SK-N-SH (cell line): ENCODE data around the gene WDR75. TPM values are rescaled to one million over a fixed set of nuclear protein-coding genes. Genes with fewer than 3 reads are reported as not detected.

ENCODE experiments used
- CTCF ChIA-PET: fragments of 300-600, 350-600 bp; formaldehyde crosslinking; extraction: SDS; loops from one replicate; lab custom pipeline; 2021; lab: Yijun Ruan, JAX
- POLR2A ChIA-PET: fragments of 350-600 bp; sonication (Branson Sonifier 250); formaldehyde crosslinking; extraction: SDS; loops from one replicate; lab custom pipeline; 2020; ENCODE audit warnings: antibody characterized with exemption, inconsistent platforms; lab: Yijun Ruan, JAX
- DNase-seq: peaks from one replicate; pipeline ENCODE4 v3.0.0; 2012
- H2AFZ ChIP-seq: fragments of 200-600 bp; sonication (generic); 2 replicates; pipeline ENCODE4 v1.8.1; 2016; ENCODE audit warnings: antibody characterized with exemption, mild to moderate bottlenecking, low read depth
- H3F3A ChIP-seq: fragments of 200-600 bp; sonication (generic); replicated peaks from 2 replicates; pipeline ENCODE3; 2016; ENCODE audit warnings: antibody characterized with exemption, mild to moderate bottlenecking; ENCODE audit not compliant: insufficient read depth
- H3K27ac ChIP-seq, 2 experiments: fragments of 200-500 bp in 1 of 2; fragments of 200-600 bp in 1 of 2; sonication (Bioruptor generic) in 1 of 2; sonication (generic), shearing (Covaris generic) in 1 of 2; 2 replicates each; pipeline versions ENCODE4 v1.5.1 to v1.6.1; 2014 to 2016; ENCODE audit warnings: low read depth in 2 of 2, inconsistent platforms in 1 of 2, low read length in 1 of 2, mild to moderate bottlenecking in 1 of 2, mixed read lengths in 1 of 2
- H3K27me3 ChIP-seq: fragments of 200-600 bp; sonication (generic), shearing (Covaris generic); 2 replicates; pipeline ENCODE4 v1.6.1; 2016; ENCODE audit warnings: mixed run types; ENCODE audit not compliant: insufficient read depth
- H3K36me3 ChIP-seq, 2 experiments: fragments of 200-500 bp in 1 of 2; fragments of 200-600 bp in 1 of 2; sonication (Bioruptor generic) in 1 of 2; sonication (generic) in 1 of 2; replicated peaks in 1 of 2; 2 replicates each; pipeline versions ENCODE3 to v1.5.1; 2014 to 2016; ENCODE audit warnings: low read length in 1 of 2, mild to moderate bottlenecking in 1 of 2; ENCODE audit not compliant: insufficient read depth in 2 of 2, control insufficient read depth in 1 of 2
- H3K4me1 ChIP-seq, 2 experiments: fragments of 200-500 bp in 1 of 2; fragments of 200-600 bp in 1 of 2; sonication (Bioruptor generic) in 1 of 2; sonication (generic), shearing (Covaris generic) in 1 of 2; 2 replicates each; pipeline versions ENCODE4 v1.5.1 to v1.6.1; 2014 to 2016; ENCODE audit warnings: low read depth in 1 of 2, low read length in 1 of 2, mixed run types in 1 of 2; ENCODE audit not compliant: insufficient read depth in 2 of 2, control insufficient read depth in 1 of 2
- H3K4me2 ChIP-seq: fragments of 200-600 bp; sonication (generic), shearing (Covaris generic); 2 replicates; pipeline ENCODE4 v1.6.1; 2017; ENCODE audit warnings: mixed run types
- H3K4me3 ChIP-seq, 2 experiments: fragments of 200-500 bp in 1 of 2; fragments of 200-600 bp in 1 of 2; sonication (Bioruptor generic) in 1 of 2; sonication (generic), shearing (Covaris generic) in 1 of 2; 2 replicates each; pipeline versions ENCODE4 v1.5.1 to v1.8.1; 2014 to 2016; ENCODE audit warnings: low read depth in 2 of 2, inconsistent platforms in 1 of 2, low read length in 1 of 2, mild to moderate bottlenecking in 1 of 2, mixed read lengths in 1 of 2, moderate library complexity in 1 of 2
- H3K79me2 ChIP-seq: fragments of 200-600 bp; sonication (generic); 2 replicates; pipeline ENCODE4 v1.8.1; 2017; ENCODE audit warnings: mild to moderate bottlenecking; ENCODE audit not compliant: insufficient read depth
- H3K9ac ChIP-seq: fragments of 200-600 bp; sonication (generic); 2 replicates; pipeline ENCODE4 v1.6.1; 2017; ENCODE audit warnings: mixed run types
- H3K9me2 ChIP-seq: fragments of 200-600 bp; sonication (generic); 2 replicates; pipeline ENCODE4 v1.6.1; 2017; ENCODE audit warnings: mixed run types
- H3K9me3 ChIP-seq: fragments of 200-600 bp; sonication (generic); 2 replicates; pipeline ENCODE4 v1.6.1; 2017; ENCODE audit warnings: mixed run types, mild to moderate bottlenecking, moderate library complexity
- H4K20me1 ChIP-seq: fragments of 200-600 bp; sonication (generic); 2 replicates; pipeline ENCODE4 v1.6.1; 2017; ENCODE audit warnings: mild to moderate bottlenecking, mixed run types; ENCODE audit not compliant: insufficient read depth
- CTCF ChIP-seq: fragments of 200-600 bp; sonication (generic); IDR thresholded peaks from 2 replicates; pipeline ENCODE4 v1.6.1; 2017; ENCODE audit warnings: antibody characterized with exemption, mild to moderate bottlenecking, moderate library complexity
- EP300 ChIP-seq, 2 experiments: IDR thresholded peaks; 2 replicates each; pipeline versions ENCODE4 v1.4.0 to v1.6.1; 2012; ENCODE audit warnings: borderline replicate concordance in 1 of 2, low read depth in 1 of 2, low read length in 1 of 2
- FOXM1 ChIP-seq: IDR thresholded peaks from 2 replicates; pipeline ENCODE4 v1.4.0; 2012; ENCODE audit warnings: low read depth, mild to moderate bottlenecking
- GATA2 ChIP-seq: sonication (generic); formaldehyde crosslinking; IDR thresholded peaks from 2 replicates; pipeline ENCODE4 v1.5.0; 2020; ENCODE audit warnings: mild to moderate bottlenecking, missing genetic modification reagents
- JUND ChIP-seq: IDR thresholded peaks from 2 replicates; pipeline ENCODE4 v1.4.0; 2012
- MEF2A ChIP-seq: IDR thresholded peaks from 2 replicates; pipeline ENCODE4 v1.4.0; 2012; ENCODE audit warnings: low read depth, borderline replicate concordance
- NRF1 ChIP-seq: IDR thresholded peaks from 2 replicates; pipeline ENCODE4 v1.6.1; 2012; ENCODE audit warnings: low read depth, mild to moderate bottlenecking, low read length
- PBX3 ChIP-seq: IDR thresholded peaks from 2 replicates; pipeline ENCODE4; 2012
- POLR2AphosphoS5 ChIP-seq: IDR thresholded peaks from 2 replicates; pipeline ENCODE4 v1.6.1; 2012; ENCODE audit warnings: low read depth, low read length
- RXRA ChIP-seq: IDR thresholded peaks from 2 replicates; pipeline ENCODE4 v1.4.0; 2012; ENCODE audit warnings: low read depth, mild to moderate bottlenecking, borderline replicate concordance
- SIN3A ChIP-seq: IDR thresholded peaks from 2 replicates; pipeline ENCODE4 v1.6.1; 2012; ENCODE audit warnings: low read depth, mild to moderate bottlenecking, low read length, moderate library complexity, borderline replicate concordance
- TCF12 ChIP-seq: IDR thresholded peaks from 2 replicates; pipeline ENCODE4 v1.4.0; 2012
- USF1 ChIP-seq: IDR thresholded peaks from 2 replicates; pipeline ENCODE4 v1.4.0; 2012; ENCODE audit warnings: low read depth, borderline replicate concordance
- USF2 ChIP-seq: fragments of 150-350 bp; IDR thresholded peaks from 2 replicates; pipeline ENCODE4 v1.6.1; 2017; ENCODE audit warnings: antibody characterized with exemption, low read length, low read depth, borderline replicate concordance
- YY1 ChIP-seq: IDR thresholded peaks from 2 replicates; pipeline ENCODE4 v1.4.0; 2012; ENCODE audit warnings: low read depth, mild to moderate bottlenecking
- WGBS: methylation state at CpG from one replicate; pipeline ENCODE4 v1.1.6; 2017; ENCODE audit warnings: low lambda C conversion rate; 5-methylcytosine and 5-hydroxymethylcytosine counted together
- polyA plus RNA-seq, 3 experiments: library from polyadenylated mRNA; depleted of rRNA; stranded (reverse); fragments of >200 nt; gene quantifications; 2 replicates each; pipeline ENCODE4 v1.2.3, GENCODE V29; 2012
- TF ChIP-seq, protein P1 (sequence below): IDR thresholded peaks from 2 replicates; pipeline ENCODE4 v1.4.0; 2012; ENCODE audit warnings: low read depth
- TF ChIP-seq, protein P2 (sequence below): IDR thresholded peaks from 2 replicates; pipeline ENCODE4 v1.4.0; 2012; ENCODE audit warnings: low read depth, borderline replicate concordance
- TF ChIP-seq, protein P3 (sequence below): fragments of 150-350 bp; IDR thresholded peaks from 2 replicates; pipeline ENCODE4 v1.6.1; 2016; ENCODE audit warnings: mild to moderate bottlenecking, low read depth, low read length
- TF ChIP-seq, protein P4 (sequence below): IDR thresholded peaks from 2 replicates; pipeline ENCODE4 v1.6.1; 2012; ENCODE audit warnings: mild to moderate bottlenecking, low read depth, low read length, moderate library complexity

WDR75 gene
- polyA plus RNA-seq, 1 of the 3 experiments (the other 2 are of a cell fraction), result 25.6 TPM

DNA sequence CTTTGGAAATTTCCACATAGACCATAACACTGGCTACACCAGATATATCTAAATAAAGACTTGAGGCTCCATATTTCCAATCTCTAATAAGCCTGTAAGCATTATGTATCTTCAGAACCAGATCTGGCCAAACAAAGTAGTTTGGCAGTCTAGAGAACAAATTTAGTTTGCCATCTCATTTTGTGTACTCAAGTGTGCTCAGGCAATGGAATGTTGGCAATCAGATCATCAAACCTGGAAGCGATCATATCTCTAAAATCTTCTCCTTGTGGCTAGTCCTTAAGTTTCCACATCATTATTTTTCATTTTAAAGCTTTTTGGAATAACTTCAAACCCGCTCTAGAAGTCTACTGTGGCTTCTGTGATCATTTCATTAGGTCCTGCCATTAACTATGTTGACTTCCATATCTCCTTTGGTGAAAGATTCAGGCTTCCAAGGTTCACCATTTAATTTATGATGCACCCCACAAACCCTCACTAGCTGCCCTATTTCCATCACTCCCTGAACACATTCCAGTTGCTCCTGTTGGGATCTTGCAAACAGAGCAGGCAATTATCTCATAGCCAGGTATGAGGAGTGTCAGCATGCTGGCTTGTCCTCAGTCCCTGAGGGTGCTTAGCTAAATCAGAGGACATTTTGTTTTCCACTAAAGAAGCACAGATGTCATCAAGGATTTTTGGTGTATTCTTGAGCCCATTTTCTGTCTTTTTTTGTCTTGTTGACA is 46.2 kb downstream of the WDR75 start:
- no peaks in the 10 kb centered on the region for H3K9me2 ChIP-seq
- POLR2A ChIA-PET, result no interaction called here
- TF ChIP-seq, protein P1, sequence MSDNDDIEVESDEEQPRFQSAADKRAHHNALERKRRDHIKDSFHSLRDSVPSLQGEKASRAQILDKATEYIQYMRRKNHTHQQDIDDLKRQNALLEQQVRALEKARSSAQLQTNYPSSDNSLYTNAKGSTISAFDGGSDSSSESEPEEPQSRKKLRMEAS, result no peak
- no peak for TF ChIP-seq FOXM1
- no peak for TF ChIP-seq MEF2A
- TF ChIP-seq, protein P2, sequence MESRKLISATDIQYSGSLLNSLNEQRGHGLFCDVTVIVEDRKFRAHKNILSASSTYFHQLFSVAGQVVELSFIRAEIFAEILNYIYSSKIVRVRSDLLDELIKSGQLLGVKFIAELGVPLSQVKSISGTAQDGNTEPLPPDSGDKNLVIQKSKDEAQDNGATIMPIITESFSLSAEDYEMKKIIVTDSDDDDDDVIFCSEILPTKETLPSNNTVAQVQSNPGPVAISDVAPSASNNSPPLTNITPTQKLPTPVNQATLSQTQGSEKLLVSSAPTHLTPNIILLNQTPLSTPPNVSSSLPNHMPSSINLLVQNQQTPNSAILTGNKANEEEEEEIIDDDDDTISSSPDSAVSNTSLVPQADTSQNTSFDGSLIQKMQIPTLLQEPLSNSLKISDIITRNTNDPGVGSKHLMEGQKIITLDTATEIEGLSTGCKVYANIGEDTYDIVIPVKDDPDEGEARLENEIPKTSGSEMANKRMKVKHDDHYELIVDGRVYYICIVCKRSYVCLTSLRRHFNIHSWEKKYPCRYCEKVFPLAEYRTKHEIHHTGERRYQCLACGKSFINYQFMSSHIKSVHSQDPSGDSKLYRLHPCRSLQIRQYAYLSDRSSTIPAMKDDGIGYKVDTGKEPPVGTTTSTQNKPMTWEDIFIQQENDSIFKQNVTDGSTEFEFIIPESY, result no peak
- no peak for TF ChIP-seq USF1
- no peak for TF ChIP-seq YY1
- TF ChIP-seq EP300 (IDR thresholded peaks at IDR 0.05; ENCODE audit: borderline replicate concordance in 1 of 2, low read depth in 1 of 2, low read length in 1 of 2), result no peak
- TF ChIP-seq NRF1, result no peak
- TF ChIP-seq, protein P3, sequence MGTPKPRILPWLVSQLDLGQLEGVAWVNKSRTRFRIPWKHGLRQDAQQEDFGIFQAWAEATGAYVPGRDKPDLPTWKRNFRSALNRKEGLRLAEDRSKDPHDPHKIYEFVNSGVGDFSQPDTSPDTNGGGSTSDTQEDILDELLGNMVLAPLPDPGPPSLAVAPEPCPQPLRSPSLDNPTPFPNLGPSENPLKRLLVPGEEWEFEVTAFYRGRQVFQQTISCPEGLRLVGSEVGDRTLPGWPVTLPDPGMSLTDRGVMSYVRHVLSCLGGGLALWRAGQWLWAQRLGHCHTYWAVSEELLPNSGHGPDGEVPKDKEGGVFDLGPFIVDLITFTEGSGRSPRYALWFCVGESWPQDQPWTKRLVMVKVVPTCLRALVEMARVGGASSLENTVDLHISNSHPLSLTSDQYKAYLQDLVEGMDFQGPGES, result no peak
- TF ChIP-seq PBX3, result no peak
- no peak for TF ChIP-seq SIN3A
- no peak for TF ChIP-seq JUND
- no peak for TF ChIP-seq TCF12
- TF ChIP-seq GATA2 (CRISPR knock-in tag), result no peak
- no peak for TF ChIP-seq RXRA
- TF ChIP-seq, protein P4, sequence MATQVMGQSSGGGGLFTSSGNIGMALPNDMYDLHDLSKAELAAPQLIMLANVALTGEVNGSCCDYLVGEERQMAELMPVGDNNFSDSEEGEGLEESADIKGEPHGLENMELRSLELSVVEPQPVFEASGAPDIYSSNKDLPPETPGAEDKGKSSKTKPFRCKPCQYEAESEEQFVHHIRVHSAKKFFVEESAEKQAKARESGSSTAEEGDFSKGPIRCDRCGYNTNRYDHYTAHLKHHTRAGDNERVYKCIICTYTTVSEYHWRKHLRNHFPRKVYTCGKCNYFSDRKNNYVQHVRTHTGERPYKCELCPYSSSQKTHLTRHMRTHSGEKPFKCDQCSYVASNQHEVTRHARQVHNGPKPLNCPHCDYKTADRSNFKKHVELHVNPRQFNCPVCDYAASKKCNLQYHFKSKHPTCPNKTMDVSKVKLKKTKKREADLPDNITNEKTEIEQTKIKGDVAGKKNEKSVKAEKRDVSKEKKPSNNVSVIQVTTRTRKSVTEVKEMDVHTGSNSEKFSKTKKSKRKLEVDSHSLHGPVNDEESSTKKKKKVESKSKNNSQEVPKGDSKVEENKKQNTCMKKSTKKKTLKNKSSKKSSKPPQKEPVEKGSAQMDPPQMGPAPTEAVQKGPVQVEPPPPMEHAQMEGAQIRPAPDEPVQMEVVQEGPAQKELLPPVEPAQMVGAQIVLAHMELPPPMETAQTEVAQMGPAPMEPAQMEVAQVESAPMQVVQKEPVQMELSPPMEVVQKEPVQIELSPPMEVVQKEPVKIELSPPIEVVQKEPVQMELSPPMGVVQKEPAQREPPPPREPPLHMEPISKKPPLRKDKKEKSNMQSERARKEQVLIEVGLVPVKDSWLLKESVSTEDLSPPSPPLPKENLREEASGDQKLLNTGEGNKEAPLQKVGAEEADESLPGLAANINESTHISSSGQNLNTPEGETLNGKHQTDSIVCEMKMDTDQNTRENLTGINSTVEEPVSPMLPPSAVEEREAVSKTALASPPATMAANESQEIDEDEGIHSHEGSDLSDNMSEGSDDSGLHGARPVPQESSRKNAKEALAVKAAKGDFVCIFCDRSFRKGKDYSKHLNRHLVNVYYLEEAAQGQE, result no peak
- TF ChIP-seq CTCF, result no peak
- TF ChIP-seq USF2, result no peak
- TF ChIP-seq POLR2AphosphoS5, result no peak
- TF ChIP-seq, all 33 proteins: peak for 0
- no peak overlapping the region for H3K9ac ChIP-seq
- no peaks in the 10 kb centered on the region for H4K20me1 ChIP-seq
- DNase-seq, result no peak
- H3K9me3 ChIP-seq, result no peaks in the 10 kb centered on the region
- H3F3A ChIP-seq, result no peaks in the 10 kb centered on the region
- H3K79me2 ChIP-seq, result no peaks in the 10 kb centered on the region
- CTCF ChIA-PET, result no interaction called here
- H3K4me1 ChIP-seq, result peaks cover 0 to 7% of the 10 kb centered on the region in 2 experiments; a peak in 1 of 4 replicates
- H3K27ac ChIP-seq, result no peak overlapping the region
- no peak overlapping the region for H3K4me3 ChIP-seq
- no peak overlapping the region for H2AFZ ChIP-seq
- no peak overlapping the region for H3K4me2 ChIP-seq
- H3K36me3 ChIP-seq, result no peaks in the 10 kb centered on the region
- H3K27me3 ChIP-seq, result no peaks in the 10 kb centered on the region
- 63% methylated on average over 2 of the region's 2 CpGs for WGBS
